Mucosa of gallbladder (tissue), 1 donor: Measurements from ENCODE around the gene FAAP24. TPM values are rescaled to one million over a fixed set of nuclear protein-coding genes. Genes with fewer than 3 reads are reported as not detected.
"Not testable (repeated sequence)": the region's sequence is repeated elsewhere in the genome, so short reads cannot be mapped to it uniquely, and the experiment has no call there.

Source experiments
- DNase-seq: peaks from one replicate; pipeline ENCODE4 v3.0.0-alpha.2; 2020; ENCODE audit warnings: low spot score
- total RNA-seq: library from RNA; stranded (reverse); gene quantifications from one replicate; pipeline ENCODE4 v1.2.1, GENCODE V29; 2021
- donor health status: DM: no; HTN: no; CAD: no.

FAAP24 gene
- total RNA-seq, 1 donor from 2014 or later, result 1.7 TPM

DNA sequence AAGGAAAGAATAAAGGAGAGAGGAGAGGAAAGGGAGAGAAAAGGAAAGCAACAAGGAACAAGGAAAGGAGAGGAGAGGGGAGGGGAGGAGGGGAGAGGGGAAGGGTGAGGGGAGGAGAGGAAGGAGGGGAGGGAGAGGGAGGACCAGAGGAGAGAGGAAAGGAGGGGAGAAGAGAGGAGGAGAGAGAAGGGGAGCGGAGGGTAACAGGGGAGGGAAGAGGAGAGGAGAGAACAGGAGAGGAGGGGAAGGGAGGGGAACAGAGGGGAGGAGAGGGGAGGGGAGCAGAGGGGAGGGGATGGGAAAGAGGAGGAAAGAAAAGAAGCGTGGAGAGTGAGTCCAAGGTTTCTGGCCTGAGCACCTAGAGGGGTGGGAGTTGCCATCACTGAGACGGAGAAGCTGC lies 26.7 kb downstream of the FAAP24 start:
- DNase-seq, result no peak

DNA sequence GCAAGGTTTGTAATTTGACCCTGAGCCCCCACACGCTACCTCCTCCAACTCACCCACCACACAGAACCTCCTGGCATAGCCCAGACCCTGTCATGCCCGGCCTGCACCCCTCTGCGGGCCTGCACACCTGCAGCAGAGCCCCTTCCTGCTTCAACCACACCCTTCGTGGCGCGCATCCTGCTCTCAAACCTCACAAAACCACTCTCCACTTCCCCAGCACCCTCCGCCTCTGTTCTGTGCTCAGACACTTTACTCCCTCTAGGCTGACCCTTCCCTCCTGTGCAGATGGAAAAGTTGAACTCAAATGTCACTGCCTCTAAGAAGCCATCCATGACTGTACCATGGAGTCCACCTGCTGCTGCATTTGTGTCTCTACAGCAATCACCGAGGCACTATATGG lies 28.5 kb downstream of the FAAP24 start:
- DNase-seq, result no peak

DNA sequence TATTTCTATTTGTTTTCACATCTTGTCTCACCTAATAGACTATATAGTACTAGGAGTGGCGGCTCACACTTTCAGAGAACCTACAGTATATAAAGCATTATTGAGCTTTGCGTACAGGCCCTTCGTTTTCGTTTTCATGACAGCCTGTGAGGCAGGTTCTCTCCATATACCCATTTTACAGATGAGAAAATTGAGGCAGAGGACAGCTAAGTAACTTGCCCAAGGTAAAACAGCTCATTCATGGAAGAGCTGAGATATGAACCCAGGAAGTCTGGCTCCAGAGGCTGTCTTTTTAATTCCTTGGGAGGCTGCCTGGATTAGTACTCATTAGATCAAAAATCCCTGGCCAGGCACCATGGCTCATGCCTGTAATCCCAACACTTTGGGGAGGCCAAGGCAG lies 28.9 kb downstream of the FAAP24 start:
- no peak for DNase-seq

DNA sequence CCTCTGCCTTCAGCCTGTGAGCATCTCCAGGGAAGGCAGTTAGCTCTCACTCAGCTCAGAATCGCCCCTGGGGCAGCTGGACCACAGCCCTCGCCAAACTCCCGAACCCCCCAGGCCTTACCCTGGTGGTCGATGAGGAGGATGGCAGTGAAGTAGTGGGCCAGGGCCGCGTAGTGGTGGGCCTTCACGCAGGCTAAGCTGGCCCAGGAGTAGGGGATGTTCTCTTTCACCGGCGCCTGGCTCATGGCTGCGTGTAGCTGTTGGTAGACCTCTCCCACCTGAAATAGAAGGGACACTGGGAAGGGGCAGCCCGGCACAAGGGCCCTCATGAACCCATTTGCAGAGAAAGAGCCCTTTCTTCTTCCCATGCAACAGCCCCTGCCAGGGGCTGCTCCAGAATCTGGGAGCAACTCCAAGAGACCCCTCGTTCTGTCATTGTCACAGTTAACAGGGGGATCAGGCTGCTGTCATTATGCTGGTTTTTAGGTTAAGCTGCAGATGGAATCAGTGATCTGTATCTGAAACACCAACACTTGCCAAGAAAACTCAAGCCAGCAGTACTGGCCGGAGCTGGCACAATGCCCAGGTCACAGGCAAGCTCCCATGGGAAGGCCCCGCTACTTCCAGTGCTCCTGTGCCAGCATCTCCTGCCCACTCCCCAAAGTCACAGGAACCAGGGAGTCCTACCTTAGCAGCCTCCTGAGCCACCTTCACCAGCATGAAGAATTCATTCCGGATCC lies 30.3 kb downstream of the FAAP24 start:
- not testable (repeated sequence) for DNase-seq

- not testable (repeated sequence) for DNase-seq
Measured at GRCh38 chr19:33003424-33004024, 31.5 kb downstream of the FAAP24 start.

DNA sequence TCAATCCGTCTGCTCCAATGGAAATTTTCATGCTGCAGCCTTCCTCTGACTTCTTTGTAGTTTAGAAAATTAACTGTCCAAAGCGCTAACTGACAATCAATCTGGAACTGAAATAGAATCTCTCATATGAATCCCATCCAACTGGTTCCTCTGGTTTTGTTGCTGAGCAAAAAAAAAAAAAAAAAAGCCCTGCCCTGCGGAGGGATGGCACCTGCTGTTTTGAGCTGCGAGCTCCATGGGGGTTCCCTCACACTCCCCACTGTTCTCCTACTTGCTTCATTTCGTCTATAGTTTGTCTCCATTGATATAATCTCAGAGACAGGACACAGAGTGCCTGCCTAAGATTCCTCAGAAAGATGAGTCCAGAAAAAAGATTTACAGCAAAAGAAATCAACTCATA lies 33.4 kb downstream of the FAAP24 start:
- DNase-seq, result no peak

GRCh38 chr19:33008738-33009137 lies 36.7 kb downstream of the FAAP24 start:
- DNase-seq, result no peak

- DNase-seq, result not testable (repeated sequence)
Measured at GRCh38 chr19:33010891-33011290, 38.8 kb downstream of the FAAP24 start.

DNA sequence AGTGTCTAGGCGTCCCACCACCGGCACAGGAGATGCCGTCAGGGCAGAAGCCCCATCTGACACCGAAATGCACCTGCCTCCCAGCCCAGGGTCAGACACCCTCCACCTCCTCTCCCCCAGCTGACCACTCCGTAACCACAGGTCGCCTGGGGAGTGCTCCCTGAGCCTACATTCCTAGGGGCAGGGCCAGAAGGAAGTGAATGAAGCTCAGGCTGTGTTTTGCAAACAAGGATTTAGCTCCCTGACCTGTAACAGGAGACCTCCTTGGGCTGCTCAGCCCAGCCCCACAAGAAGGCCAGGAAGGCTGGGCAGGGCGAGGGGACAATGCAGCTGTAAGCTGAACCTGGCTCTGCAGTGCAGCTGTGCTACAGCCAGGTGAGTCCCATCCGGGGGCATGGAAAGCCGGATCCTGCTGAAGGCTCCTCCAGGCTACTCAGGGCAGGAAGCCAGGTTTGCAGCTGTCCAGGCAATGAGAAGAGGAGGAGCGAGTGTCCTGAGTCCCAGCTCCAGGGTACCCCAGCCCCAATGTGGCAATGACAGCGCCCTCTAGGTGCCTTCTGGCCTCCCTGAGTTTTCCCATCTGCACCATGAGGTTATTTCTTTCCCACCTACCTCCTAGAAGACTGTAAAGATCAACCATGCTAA lies 50.6 kb downstream of the FAAP24 start:
- no peak for DNase-seq

DNA sequence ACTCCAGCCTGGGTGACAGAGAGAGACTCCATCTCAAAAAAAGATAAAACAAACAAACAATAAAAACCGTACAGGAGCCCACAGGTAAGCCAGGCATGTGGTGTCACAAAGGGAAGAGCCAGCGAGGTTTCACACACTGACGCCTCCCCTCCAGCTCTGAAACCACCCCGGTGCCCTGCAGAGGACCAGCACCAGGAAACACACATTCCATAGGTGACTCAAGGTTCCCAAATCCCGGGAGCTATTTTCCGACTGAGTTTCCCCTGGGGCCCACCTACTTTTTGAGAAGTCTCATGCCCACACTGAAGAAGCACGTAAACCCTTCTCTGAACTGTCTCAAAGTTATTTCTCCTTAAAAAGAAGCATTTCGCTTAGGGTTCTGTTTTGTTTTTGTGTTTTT lies 52.4 kb downstream of the FAAP24 start:
- DNase-seq, result no peak

GRCh38 chr19:33025468-33026238 lies 53.6 kb downstream of the FAAP24 start:
- not testable (repeated sequence) for DNase-seq

DNA sequence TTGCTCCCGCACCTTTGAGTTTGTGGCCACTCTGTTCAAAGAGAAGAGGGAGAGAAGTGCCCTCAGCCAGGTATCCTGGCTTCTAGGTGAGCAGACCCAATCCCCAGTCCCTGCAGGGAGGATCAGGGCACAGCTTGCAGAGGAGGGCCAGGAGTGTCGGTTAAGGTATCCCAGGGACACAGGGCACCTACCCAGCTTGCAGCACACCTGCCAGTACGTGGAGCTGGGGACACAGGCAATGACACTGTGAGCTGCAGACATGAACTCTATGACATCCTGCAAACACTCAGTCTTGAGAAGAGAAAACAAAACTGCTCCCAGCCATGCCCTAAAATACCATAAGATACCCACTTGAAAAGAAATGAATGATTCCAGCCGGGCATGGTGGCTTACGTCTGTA lies 54.6 kb downstream of the FAAP24 start:
- DNase-seq, result not testable (repeated sequence)

Other genes with a start within 250 kb of the FAAP24 start
- gene SLC7A9, start 102.5 kb upstream of the FAAP24 start, total RNA-seq, result 0.32 TPM
- 19.8 TPM for gene CEP89, start 284 bp upstream of the FAAP24 start, total RNA-seq
- gene RHPN2, start 92.6 kb downstream of the FAAP24 start, total RNA-seq, result 50.4 TPM
- gene GPATCH1, start 108.9 kb downstream of the FAAP24 start, total RNA-seq, result 7.6 TPM
- not detected for gene WDR88, start 159.9 kb downstream of the FAAP24 start, total RNA-seq
- gene LRP3, start 222.1 kb downstream of the FAAP24 start, total RNA-seq, result 25.7 TPM